Left lobe of liver (tissue), 2 donors: Measurements from ENCODE around the gene SLC35A2. TPM values are rescaled to one million over a fixed set of nuclear protein-coding genes. Genes with fewer than 3 reads are reported as not detected.
A peak's percentile ranks its signal among the peaks of the same experiment; 100 is the strongest.
"Not testable (repeated sequence)": the region's sequence is repeated elsewhere in the genome, so short reads cannot be mapped to it uniquely, and the experiment has no call there.

Experiments
- ATAC-seq: fragments of 200-7000 bp; cut with Tn5 transposase; one replicate; pipeline ENCODE4 v1.9.1; 2020; ENCODE audit warnings: mild to moderate bottlenecking, moderate library complexity
- DNase-seq: peaks from one replicate; pipeline ENCODE4 v3.0.0-alpha.2; 2020; ENCODE audit warnings: low spot score
- total RNA-seq: library from RNA; stranded (reverse); gene quantifications from one replicate; pipeline ENCODE4 v1.2.1, GENCODE V29; 2021
- donor health status: DM: no; HTN: no; CAD: no; lungs with moderate emphysema.
- donor health status: DM: no; HTN: yes; CAD: no.

SLC35A2 gene
- total RNA-seq, 1 donor from 2014 or later, result 18.7 TPM

- no peak for ATAC-seq
- DNase-seq, result no peak
These were observed 8.2 kb downstream of the SLC35A2 start for GRCh38 chrX:48903290-48903689.

- DNase-seq (no peak), ATAC-seq (no peak)
These were observed 8.7 kb downstream of the SLC35A2 start for GRCh38 chrX:48902776-48903175.

- ATAC-seq (no peak), DNase-seq (no peak)
These were observed 9.3 kb downstream of the SLC35A2 start for GRCh38 chrX:48902135-48902534.

- DNase-seq, result no peak
- no peak for ATAC-seq
These were observed 10.4 kb downstream of the SLC35A2 start for GRCh38 chrX:48901069-48901468.

GRCh38 chrX:48899078-48899410 is 12.4 kb downstream of the SLC35A2 start:
- no peak for DNase-seq
- no peak for ATAC-seq

- DNase-seq (peak; percentile 91), ATAC-seq (peak; percentile 91)
These were observed 13.7 kb downstream of the SLC35A2 start, which contains the start of the genes PQBP1 and TIMM17B for GRCh38 chrX:48897625-48898306. TSS of gene PQBP1 (plus strand) at chrX:48897930. CDS start at chrX:48898510, 580 bp downstream. TSS of gene TIMM17B (minus strand) at chrX:48897768. CDS start at chrX:48897749, 19 bp downstream.

GRCh38 chrX:48897157-48897624 is 14.3 kb downstream of the SLC35A2 start:
- peak; percentile 81 for DNase-seq
- ATAC-seq, result peak; percentile 81

GRCh38 chrX:48896611-48897011 is 14.8 kb downstream of the SLC35A2 start:
- ATAC-seq (no peak), DNase-seq (no peak)

- DNase-seq (no peak), ATAC-seq (no peak)
These were observed 16.6 kb downstream of the SLC35A2 start for GRCh38 chrX:48894891-48895290.

GRCh38 chrX:48893556-48894348 is 17.7 kb downstream of the SLC35A2 start:
- ATAC-seq (no peak), DNase-seq (no peak)

GRCh38 chrX:48892896-48893295 is 18.6 kb downstream of the SLC35A2 start:
- ATAC-seq, result no peak
- no peak for DNase-seq

- ATAC-seq, result peak; percentile 94
- peak; percentile 84 for DNase-seq
These were observed 19.8 kb downstream of the SLC35A2 start for GRCh38 chrX:48891402-48892288.

GRCh38 chrX:48890934-48891401 is 20.5 kb downstream of the SLC35A2 start:
- DNase-seq (no peak), ATAC-seq (peak; percentile 42)

- ATAC-seq (no peak), DNase-seq (no peak)
These were observed 21.0 kb downstream of the SLC35A2 start for GRCh38 chrX:48890296-48890925.

GRCh38 chrX:48886586-48886985 is 24.9 kb downstream of the SLC35A2 start:
- ATAC-seq, DNase-seq: not testable (repeated sequence)

- DNase-seq (no peak), ATAC-seq (no peak)
These were observed 27.7 kb downstream of the SLC35A2 start for GRCh38 chrX:48883729-48884128.

- not testable (repeated sequence) for ATAC-seq, DNase-seq
These were observed 34.5 kb downstream of the SLC35A2 start for GRCh38 chrX:48876944-48877343.

GRCh38 chrX:48872017-48872416 is 39.4 kb downstream of the SLC35A2 start:
- not testable (repeated sequence) for ATAC-seq, DNase-seq

- ATAC-seq, result no peak
- DNase-seq, result no peak
These were observed 47.2 kb downstream of the SLC35A2 start for GRCh38 chrX:48864210-48864609.

GRCh38 chrX:48854898-48855297 is 56.5 kb downstream of the SLC35A2 start:
- no peak for DNase-seq
- no peak for ATAC-seq
